GM12878 (cell line): ENCODE results near the gene PNMA1. TPM values are rescaled to one million over a fixed set of nuclear protein-coding genes. Genes with fewer than 3 reads are reported as not detected.

Experiments
- ATAC-seq: fragments of 200-7000 bp; cut with Tn5 transposase; 3 replicates; pipeline ENCODE4 v1.9.1; 2020; ENCODE audit warnings: mild to moderate bottlenecking, moderate library complexity
- BruUV-seq: library from RNA; stranded (reverse); fragments of 400-500 nt; replicated peaks from 2 replicates; lab custom pipeline; 2021; lab: Mats Ljungman, UMichigan
- CTCF ChIA-PET: fragments of 300-600 bp; sonication (Branson Sonifier 250); formaldehyde crosslinking; extraction: SDS; loops from one replicate; lab custom pipeline; 2021; ENCODE audit warnings: inconsistent platforms; lab: Yijun Ruan, JAX
- POLR2A ChIA-PET: fragments of 350-600 bp; formaldehyde crosslinking; extraction: SDS; loops from one replicate; lab custom pipeline; 2021; ENCODE audit warnings: inconsistent platforms; lab: Charles Lee
- RAD21 ChIA-PET: fragments of 300-600 bp; sonication (Branson Sonifier 250); formaldehyde crosslinking; loops from one replicate; lab custom pipeline; 2023; ENCODE audit warnings: antibody characterized with exemption; ENCODE audit not compliant: unreplicated experiment; lab: Charles Lee
- SMC1A ChIA-PET: fragments of 300-600 bp; sonication (Branson Sonifier 250); formaldehyde crosslinking; loops from one replicate; lab custom pipeline; 2023; ENCODE audit not compliant: unreplicated experiment, uncharacterized antibody; lab: Charles Lee
- DNase-seq: peaks from one replicate; pipeline ENCODE4 v3.0.0-alpha.2; 2011; ENCODE audit warnings: low read depth, low spot score
- FAIRE-seq: peaks from 3 replicates; lab custom pipeline; 2011; peaks lifted over from hg19 to GRCh38; lab: Jason Lieb, UNC
- H2AFZ ChIP-seq: 2 replicates; pipeline ENCODE4 v1.6.0; 2011; ENCODE audit warnings: low read depth, low read length, control low read depth; ENCODE audit not compliant: control insufficient read depth
- H3K27ac ChIP-seq: 2 replicates; pipeline ENCODE4 v1.5.1; 2011; ENCODE audit warnings: control low read depth; ENCODE audit not compliant: control insufficient read depth, insufficient read depth
- H3K27me3 ChIP-seq, 2 experiments: replicated peaks in 1 of 2; 2 replicates each; pipeline versions ENCODE4 v1.6.0 to v1.6.1; 2011; ENCODE audit warnings: low read length in 1 of 2; ENCODE audit not compliant: control insufficient read depth in 2 of 2, insufficient read depth in 2 of 2
- H3K36me3 ChIP-seq, 2 experiments: 2 replicates each; pipeline ENCODE4 v1.5.1; 2011; ENCODE audit warnings: low read length in 1 of 2; ENCODE audit not compliant: control insufficient read depth in 2 of 2, insufficient read depth in 2 of 2
- H3K4me1 ChIP-seq: 2 replicates; pipeline ENCODE4 v1.6.1; 2011; ENCODE audit warnings: mild to moderate bottlenecking, low read length, moderate library complexity, mixed read lengths; ENCODE audit not compliant: control insufficient read depth, insufficient read depth
- H3K4me2 ChIP-seq: 2 replicates; pipeline ENCODE4 v1.6.0; 2011; ENCODE audit warnings: control low read depth; ENCODE audit not compliant: control insufficient read depth, insufficient read depth
- H3K4me3 ChIP-seq: fragments of 200-600 bp; sonication (generic); 2 replicates; pipeline ENCODE4 v1.5.1; 2016
- H3K79me2 ChIP-seq: 2 replicates; pipeline ENCODE4 v1.6.0; 2011; ENCODE audit warnings: low read length; ENCODE audit not compliant: control insufficient read depth, insufficient read depth
- H3K9ac ChIP-seq: 2 replicates; pipeline ENCODE4 v1.8.0; 2011; ENCODE audit warnings: low read length, control low read depth, mixed read lengths; ENCODE audit not compliant: control insufficient read depth, insufficient read depth
- H3K9me3 ChIP-seq: replicated peaks from 3 replicates; pipeline ENCODE4 v1.5.1; 2011; ENCODE audit warnings: mild to moderate bottlenecking, low read length; ENCODE audit not compliant: control insufficient read depth, insufficient read depth
- H4K20me1 ChIP-seq: 2 replicates; pipeline ENCODE4 v1.6.0; 2011; ENCODE audit not compliant: control insufficient read depth, insufficient read depth
- BMI1 ChIP-seq: fragments of 450-650 bp; IDR thresholded peaks from 2 replicates; pipeline ENCODE4 v1.6.1; 2016; ENCODE audit warnings: mild to moderate bottlenecking, moderate library complexity, borderline replicate concordance
- CREM ChIP-seq: IDR thresholded peaks from 2 replicates; pipeline ENCODE4 v1.6.1; 2014; ENCODE audit warnings: antibody characterized with exemption, low read depth
- DPF2 ChIP-seq: fragments of 450-650 bp; IDR thresholded peaks from 2 replicates; pipeline ENCODE4 v1.6.1; 2017; ENCODE audit warnings: mild to moderate bottlenecking
- MTA2 ChIP-seq: fragments of 450-650 bp; IDR thresholded peaks from 2 replicates; pipeline ENCODE4 v1.6.1; 2016; ENCODE audit warnings: low read depth, mild to moderate bottlenecking, moderate library complexity
- NR2F1 ChIP-seq: fragments of 450-650 bp; conservative IDR thresholded peaks from 2 replicates; pipeline ENCODE4 v1.6.1; 2017; ENCODE audit warnings: mild to moderate bottlenecking
- POLR2A ChIP-seq: IDR thresholded peaks from 2 replicates; pipeline ENCODE4 v1.6.1; 2011; ENCODE audit warnings: low read depth, mild to moderate bottlenecking, low read length
- POU2F2 ChIP-seq: IDR thresholded peaks from 3 replicates; pipeline ENCODE4 v1.6.1; 2011; ENCODE audit warnings: low read depth, mild to moderate bottlenecking, low read length, borderline replicate concordance
- SIN3A ChIP-seq: IDR thresholded peaks from 2 replicates; pipeline ENCODE4 v1.6.1; 2012; ENCODE audit warnings: low read depth, low read length, improper control_type of control experiment
- STAT3 ChIP-seq: IDR thresholded peaks from 2 replicates; pipeline ENCODE4 v1.6.1; 2011; ENCODE audit warnings: low read depth, low read length, improper control_type of control experiment
- whole genome bisulfite sequencing: methylation state at CpG from one replicate; pipeline ENCODE4 v1.1.6; 2016; ENCODE audit warnings: low lambda C conversion rate; ENCODE audit not compliant: insufficient replicate concordance, insufficient coverage; ENCODE audit errors: missing lambda C conversion rate; 5-methylcytosine and 5-hydroxymethylcytosine counted together
- in situ Hi-C: fragments of 300-500 bp; cut with MboI; formaldehyde crosslinking; loops from 9 replicates; pipeline ENCODE4 v1.14.3; 2018; ENCODE audit warnings: mixed read lengths
- intact Hi-C: fragments of 100-400 bp; cut with micrococcal nuclease; formaldehyde crosslinking; loops from one replicate; pipeline ENCODE4 v1.14.2; 2022; ENCODE audit not compliant: unreplicated experiment
- polyA plus RNA-seq, 11 experiments: library from polyadenylated mRNA; depleted of rRNA in 4 of 11; unstranded in 6 of 11; stranded (reverse) in 5 of 11; fragments of >200 nt; fragmentation: Nextera tagmentation in 4 of 11; fragmentation: Illumina TruSeq in 1 of 11; extraction: Ambion mirVana in 4 of 11; extraction: Trizol in 1 of 11; gene quantifications; 1 replicate in 1 of 11; 2 replicates in 10 of 11; pipeline versions ENCODE4 v1.2.1 to v1.2.3, GENCODE V29; 2011 to 2016; ENCODE audit warnings: inconsistent platforms in 2 of 11, missing spikeins in 2 of 11, low read depth in 1 of 11
- total RNA-seq, 4 experiments: library from RNA; depleted of rRNA in 3 of 4; stranded (reverse); fragments of >200 nt in 3 of 4; fragmentation: Illumina TruSeq in 1 of 4; extraction: Trizol in 1 of 4; gene quantifications; 2 replicates each; pipeline versions ENCODE4 v1.2.1 to v1.2.3, GENCODE V29; 2013 to 2021
- TF ChIP-seq, protein P1 (sequence below): fragments of 450-650 bp; formaldehyde crosslinking; IDR thresholded peaks from 2 replicates; pipeline ENCODE4 v1.5.0; 2022; ENCODE audit warnings: mild to moderate bottlenecking, missing genetic modification characterization
- TF ChIP-seq, protein P2 (sequence below): fragments of 450-650 bp; IDR thresholded peaks from 2 replicates; pipeline ENCODE4 v1.6.1; 2014; ENCODE audit warnings: mild to moderate bottlenecking

The PNMA1 gene
- total and polyA plus RNA-seq, 10 of the 15 experiments (the other 5 are each of a cell fraction or from before 2014, with no cell fraction given): 1.8 to 39.3 (median 11.1) TPM

DNA sequence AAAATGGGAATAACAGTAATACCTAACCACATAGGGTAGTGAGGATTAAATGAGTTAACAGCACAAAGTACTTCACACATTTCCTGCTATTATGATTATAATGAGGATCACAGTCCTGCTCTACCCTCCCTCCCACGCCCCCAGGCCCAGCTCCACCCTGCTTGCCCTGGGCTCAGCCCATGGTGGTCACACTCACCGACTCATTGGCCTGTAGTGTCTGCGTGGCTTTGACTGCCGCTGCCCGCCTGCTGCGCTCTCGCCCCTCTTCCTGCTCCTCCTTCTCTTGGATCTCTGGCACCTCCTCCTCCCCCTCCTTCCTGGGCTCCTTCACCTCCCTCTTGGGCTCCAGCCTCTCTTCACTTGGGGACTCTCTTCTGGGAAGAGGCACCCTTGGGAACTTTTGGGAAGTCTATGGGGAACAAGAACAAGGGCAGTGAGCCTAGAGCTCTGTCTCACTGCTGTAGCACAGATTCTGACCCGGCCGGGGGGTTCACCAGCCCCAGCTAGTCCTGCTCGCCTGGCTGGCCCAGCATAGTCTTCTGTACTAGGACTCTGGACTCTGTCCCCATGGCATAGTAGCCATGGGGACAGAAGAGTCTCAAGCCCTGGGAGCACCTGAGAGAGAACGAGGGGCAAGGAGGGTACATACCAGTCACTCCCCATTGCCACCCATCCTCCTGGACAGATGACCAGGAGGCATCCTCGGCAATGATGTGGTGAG is 7.1 kb upstream of the PNMA1 start:
- ChIA-PET POLR2A (interaction anchor here (0.5 kb wide), 1 partner anchor 33 kb away, joined by 4 read pairs; no protein-coding TSS in a partner anchor), CTCF (interaction anchor here (0.5 to 0.6 kb wide), 2 partner anchors 10 to 105 kb away, joined by 3 read pairs; no protein-coding TSS in a partner anchor), RAD21 (no interaction called here), SMC1A (no interaction called here)
- DNase-seq (no peak), ATAC-seq (no peak), FAIRE-seq (no peak)
- intact Hi-C loops: no loop called here
- Histone ChIP-seq H3K36me3 (peaks cover 56 to 72% of the 10 kb centered on the region in 2 experiments), H3K4me1 (no peaks in the 10 kb centered on the region), H3K79me2 (no peaks in the 10 kb centered on the region), H3K9ac (no peak overlapping the region), H4K20me1 (peaks cover 2% of the 10 kb centered on the region), H3K27ac (no peak overlapping the region), H2AFZ (no peak overlapping the region), H3K27me3 (no peaks in the 10 kb centered on the region), H3K4me3 (no peak overlapping the region), H3K9me3 (no peaks in the 10 kb centered on the region)
- in situ Hi-C loops: no loop called here
- BruUV-seq: no TSS peak
- TF ChIP-seq, protein P1, sequence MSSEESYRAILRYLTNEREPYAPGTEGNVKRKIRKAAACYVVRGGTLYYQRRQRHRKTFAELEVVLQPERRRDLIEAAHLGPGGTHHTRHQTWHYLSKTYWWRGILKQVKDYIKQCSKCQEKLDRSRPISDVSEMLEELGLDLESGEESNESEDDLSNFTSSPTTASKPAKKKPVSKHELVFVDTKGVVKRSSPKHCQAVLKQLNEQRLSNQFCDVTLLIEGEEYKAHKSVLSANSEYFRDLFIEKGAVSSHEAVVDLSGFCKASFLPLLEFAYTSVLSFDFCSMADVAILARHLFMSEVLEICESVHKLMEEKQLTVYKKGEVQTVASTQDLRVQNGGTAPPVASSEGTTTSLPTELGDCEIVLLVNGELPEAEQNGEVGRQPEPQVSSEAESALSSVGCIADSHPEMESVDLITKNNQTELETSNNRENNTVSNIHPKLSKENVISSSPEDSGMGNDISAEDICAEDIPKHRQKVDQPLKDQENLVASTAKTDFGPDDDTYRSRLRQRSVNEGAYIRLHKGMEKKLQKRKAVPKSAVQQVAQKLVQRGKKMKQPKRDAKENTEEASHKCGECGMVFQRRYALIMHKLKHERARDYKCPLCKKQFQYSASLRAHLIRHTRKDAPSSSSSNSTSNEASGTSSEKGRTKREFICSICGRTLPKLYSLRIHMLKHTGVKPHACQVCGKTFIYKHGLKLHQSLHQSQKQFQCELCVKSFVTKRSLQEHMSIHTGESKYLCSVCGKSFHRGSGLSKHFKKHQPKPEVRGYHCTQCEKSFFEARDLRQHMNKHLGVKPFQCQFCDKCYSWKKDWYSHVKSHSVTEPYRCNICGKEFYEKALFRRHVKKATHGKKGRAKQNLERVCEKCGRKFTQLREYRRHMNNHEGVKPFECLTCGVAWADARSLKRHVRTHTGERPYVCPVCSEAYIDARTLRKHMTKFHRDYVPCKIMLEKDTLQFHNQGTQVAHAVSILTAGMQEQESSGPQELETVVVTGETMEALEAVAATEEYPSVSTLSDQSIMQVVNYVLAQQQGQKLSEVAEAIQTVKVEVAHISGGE (CRISPR knock-in tag): no peak
- TF ChIP-seq POLR2A: peak; percentile 66
- TF ChIP-seq, all 136 proteins: peak for 1
- WGBS: 99% methylated on average over 10 of the region's 12 CpGs
- H3K4me2 ChIP-seq: no peak overlapping the region

DNA sequence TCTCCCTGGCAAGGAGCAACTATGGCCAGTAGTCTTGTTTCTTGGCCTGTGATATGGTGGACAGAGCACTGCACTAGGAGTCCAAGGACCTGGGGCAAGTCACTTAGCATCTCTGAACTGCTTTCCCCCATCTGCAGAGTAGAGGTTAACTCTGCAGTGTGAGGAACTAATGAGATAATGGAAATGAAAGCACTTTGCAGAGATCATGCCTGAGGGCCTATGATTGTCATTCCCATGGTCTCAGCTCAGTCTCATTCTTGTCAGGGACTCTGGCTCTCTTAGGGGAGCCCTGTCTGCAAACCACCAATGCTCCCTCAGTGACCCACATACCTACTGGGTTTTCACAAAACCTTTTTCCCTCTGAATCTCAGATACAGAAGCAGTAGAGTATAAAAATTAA is 6.5 kb upstream of the PNMA1 start:
- Histone ChIP-seq H3K9ac (no peak overlapping the region), H2AFZ (no peak overlapping the region), H3K27ac (no peak overlapping the region), H4K20me1 (peaks cover 2% of the 10 kb centered on the region), H3K27me3 (no peaks in the 10 kb centered on the region), H3K36me3 (peaks cover 50 to 73% of the 10 kb centered on the region in 2 experiments), H3K4me1 (no peaks in the 10 kb centered on the region), H3K4me3 (no peak overlapping the region), H3K4me2 (no peak overlapping the region), H3K9me3 (no peaks in the 10 kb centered on the region), H3K79me2 (no peaks in the 10 kb centered on the region)
- CTCF ChIA-PET: no interaction called here
- POLR2A ChIA-PET: interaction anchor here (0.6 kb wide), 1 partner anchor 1482 kb away, joined by 3 read pairs; no protein-coding TSS in a partner anchor
- DNase-seq (no peak), ATAC-seq (no peak), FAIRE-seq (no peak)
- RAD21 ChIA-PET: no interaction called here
- in situ Hi-C loops: no loop called here
- intact Hi-C loops: no loop called here
- BruUV-seq: no TSS peak
- SMC1A ChIA-PET: interaction anchor here (0.8 kb wide), 1 partner anchor 150 kb away, joined by 4 read pairs; no protein-coding TSS in a partner anchor
- no peak for TF ChIP-seq BMI1
- TF ChIP-seq, protein P2, sequence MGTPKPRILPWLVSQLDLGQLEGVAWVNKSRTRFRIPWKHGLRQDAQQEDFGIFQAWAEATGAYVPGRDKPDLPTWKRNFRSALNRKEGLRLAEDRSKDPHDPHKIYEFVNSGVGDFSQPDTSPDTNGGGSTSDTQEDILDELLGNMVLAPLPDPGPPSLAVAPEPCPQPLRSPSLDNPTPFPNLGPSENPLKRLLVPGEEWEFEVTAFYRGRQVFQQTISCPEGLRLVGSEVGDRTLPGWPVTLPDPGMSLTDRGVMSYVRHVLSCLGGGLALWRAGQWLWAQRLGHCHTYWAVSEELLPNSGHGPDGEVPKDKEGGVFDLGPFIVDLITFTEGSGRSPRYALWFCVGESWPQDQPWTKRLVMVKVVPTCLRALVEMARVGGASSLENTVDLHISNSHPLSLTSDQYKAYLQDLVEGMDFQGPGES: no peak
- TF ChIP-seq DPF2: no peak
- TF ChIP-seq STAT3: no peak
- TF ChIP-seq SIN3A: no peak
- no peak for TF ChIP-seq NR2F1
- TF ChIP-seq MTA2: no peak
- TF ChIP-seq POU2F2: no peak
- TF ChIP-seq CREM: no peak
